T-cell (primary cell): ENCODE measurements around the gene CPNE5. TPM values are rescaled to one million over a fixed set of nuclear protein-coding genes. Genes with fewer than 3 reads are reported as not detected.

Experiments
- ATAC-seq, 4 experiments: fragments of 200-7000 bp in 3 of 4; fragments of 150-1000 bp in 1 of 4; cut with Tn5 transposase; replicated peaks in 1 of 4; 1 replicate in 3 of 4; 2 replicates in 1 of 4; pipeline ENCODE4 v1.10.0; 2021; ENCODE audit warnings: moderate library complexity in 3 of 4, mild to moderate bottlenecking in 2 of 4, moderate number of reproducible peaks in 1 of 4
- CTCF ChIA-PET, 2 donors: fragments of 300-600 bp; sonication (Branson Sonifier 250); formaldehyde crosslinking; loops; one replicate each; lab custom pipeline; 2022; ENCODE audit warnings: antibody characterized with exemption in 2 of 2; lab: Charles Lee
- POLR2A ChIA-PET, 2 donors: fragments of 300-600 bp; sonication (Branson Sonifier 250); formaldehyde crosslinking; loops; one replicate each; lab custom pipeline; 2022; ENCODE audit warnings: antibody characterized with exemption in 2 of 2; lab: Charles Lee
- DNase-seq, 35 experiments: peaks; one replicate each; pipeline versions ENCODE4 v3.0.0 to v3.0.0-alpha.2; 2013 to 2023
- H3K27ac ChIP-seq: one replicate; pipeline ENCODE4 v1.5.1; 2013; ENCODE audit warnings: low read length
- H3K27me3 ChIP-seq, 2 experiments: replicated peaks in 1 of 2; 1 replicate in 1 of 2; 2 replicates in 1 of 2; pipeline versions ENCODE4 v1.6.1 to v1.7.0; 2013; ENCODE audit warnings: low read length in 1 of 2, mixed read lengths in 1 of 2; ENCODE audit not compliant: control insufficient read depth in 2 of 2, insufficient read depth in 2 of 2; ENCODE audit errors: extremely low read depth in 1 of 2
- H3K36me3 ChIP-seq, 2 donors: 1 replicate in 1 of 2; 2 replicates in 1 of 2; pipeline versions ENCODE4 v1.6.1 to v1.7.0; 2013; ENCODE audit warnings: low read length in 1 of 2; ENCODE audit not compliant: control insufficient read depth in 2 of 2, insufficient read depth in 1 of 2; ENCODE audit errors: extremely low read depth in 1 of 2
- H3K4me1 ChIP-seq, 2 experiments: 1 replicate in 1 of 2; 2 replicates in 1 of 2; pipeline versions ENCODE4 v1.6.1 to v1.7.0; 2013; ENCODE audit warnings: low read length in 2 of 2, mixed read lengths in 1 of 2; ENCODE audit not compliant: insufficient read depth in 2 of 2, control insufficient read depth in 1 of 2; ENCODE audit errors: extremely low read depth in 1 of 2
- H3K4me3 ChIP-seq, 2 donors: 1 replicate in 1 of 2; 2 replicates in 1 of 2; pipeline versions ENCODE4 v1.5.1 to v1.7.0; 2013; ENCODE audit warnings: mild to moderate bottlenecking in 2 of 2, low read length in 1 of 2, moderate library complexity in 1 of 2; ENCODE audit not compliant: control insufficient read depth in 1 of 2; ENCODE audit errors: extremely low read depth in 1 of 2
- H3K9me3 ChIP-seq: 2 replicates; pipeline ENCODE4 v1.7.0; 2013
- H3K27ac Mint-ChIP-seq, 2 donors: one replicate each; pipeline ENCODE4 v1.8.0; 2020 to 2021; ENCODE audit warnings: mild to moderate bottlenecking in 2 of 2, mixed read lengths in 2 of 2
- H3K27me3 Mint-ChIP-seq, 2 donors: one replicate each; pipeline ENCODE4 v1.8.0; 2021 to 2022; ENCODE audit warnings: mixed read lengths in 2 of 2
- H3K36me3 Mint-ChIP-seq: one replicate; pipeline ENCODE4 v1.8.0; 2021; ENCODE audit warnings: mixed read lengths
- H3K4me1 Mint-ChIP-seq, 3 donors: one replicate each; pipeline ENCODE4 v1.8.0; 2020 to 2022; ENCODE audit warnings: mixed read lengths in 3 of 3, mild to moderate bottlenecking in 1 of 3
- H3K4me3 Mint-ChIP-seq, 3 donors: one replicate each; pipeline ENCODE4 v1.8.0; 2020 to 2022; ENCODE audit warnings: mild to moderate bottlenecking in 3 of 3, mixed read lengths in 3 of 3, moderate library complexity in 3 of 3
- H3K9me3 Mint-ChIP-seq, 3 donors: one replicate each; pipeline ENCODE4 v1.8.0; 2020 to 2022; ENCODE audit warnings: mixed read lengths in 3 of 3
- WGBS: methylation state at CpG from one replicate; pipeline ENCODE4 v1.1.5; 2013; ENCODE audit warnings: missing lambda C conversion rate; ENCODE audit not compliant: insufficient coverage; 5-methylcytosine and 5-hydroxymethylcytosine counted together
- total RNA-seq, 35 experiments: library from RNA in 6 of 35; stranded (reverse) in 6 of 35; fragments of 120-200 nt in 1 of 35; gene quantifications; one replicate each; pipeline versions ENCODE4 v1.2.1 to v1.2.4 and lab custom pipeline; 2013 to 2026

Gene CPNE5
- total RNA-seq, 5 donors from 2014 or later (not counting 1 experiment from before 2014, with no cell fraction given), result 0.73 to 1.8 (median 1.1) TPM

DNA sequence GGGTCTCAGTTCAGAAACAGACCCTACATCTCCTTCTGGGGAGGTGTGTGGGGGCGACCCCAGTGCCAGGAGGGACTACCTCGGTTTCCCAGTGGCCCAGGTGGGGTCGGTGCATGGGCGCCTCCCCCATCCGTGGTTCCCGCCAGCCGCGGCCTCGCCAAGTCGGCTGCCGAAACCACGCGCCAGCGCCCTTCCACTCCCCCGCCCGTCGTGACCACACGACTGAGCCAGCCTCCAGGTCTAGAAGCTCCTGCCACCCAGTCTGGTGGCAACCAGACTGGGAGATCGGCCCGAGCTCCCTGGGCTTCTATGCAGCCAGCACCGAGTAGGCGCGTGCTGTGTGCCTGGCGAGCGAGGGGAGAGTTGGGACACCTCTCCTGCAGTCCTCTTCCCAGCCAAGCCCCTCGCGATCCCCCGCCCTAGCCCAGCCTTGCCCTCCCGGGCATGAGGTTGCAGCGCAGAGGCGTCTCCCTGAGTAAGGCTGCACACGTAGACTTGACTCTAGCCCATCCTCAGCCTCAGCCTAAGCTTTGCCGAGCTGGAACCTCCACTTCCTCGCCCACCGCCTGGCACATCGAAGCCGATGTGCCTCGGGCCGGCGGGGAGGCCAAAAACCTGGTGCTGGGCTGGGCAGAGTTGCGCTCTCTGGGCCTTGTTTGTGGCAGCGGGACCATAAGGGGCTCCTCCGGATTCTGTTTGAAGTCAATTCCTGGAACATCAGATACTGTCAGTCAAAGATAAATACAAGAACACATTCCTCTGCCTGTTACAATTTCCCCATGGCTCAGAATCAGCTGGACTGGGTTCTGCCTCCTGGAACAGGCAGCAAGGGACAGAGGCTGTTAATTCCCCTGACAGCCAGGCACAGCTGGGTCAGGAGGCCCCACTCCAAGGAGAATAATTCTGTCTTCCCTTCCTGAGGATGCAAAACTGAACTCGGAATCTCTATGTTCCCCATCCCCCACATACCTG, 1.5 kb upstream of the CPNE5 start:
- Histone ChIP-seq H3K9me3 (no peaks in the 10 kb centered on the region), H3K36me3 (no peaks in the 10 kb centered on the region), H3K27me3 (peaks cover 0 to 36% of the 10 kb centered on the region in 2 experiments), H3K4me3 (peak overlapping the region; percentile 41 to 67), H3K4me1 (peaks cover 0 to 18% of the 10 kb centered on the region in 2 experiments), H3K27ac (no peak overlapping the region)
- ChIA-PET POLR2A (no interaction called here), CTCF (interaction anchor here in 1 of 2 donors (0.6 kb wide), 1 partner anchor 175 kb away, joined by 3 read pairs; no protein-coding TSS in a partner anchor)
- Mint-ChIP-seq H3K27ac (no peak overlapping the region), H3K4me3 (peak overlapping the region; percentile 73 to 74 (median 73)), H3K9me3 (no peaks in the 10 kb centered on the region), H3K36me3 (no peaks in the 10 kb centered on the region), H3K27me3 (peaks cover 18 to 31% of the 10 kb centered on the region in 2 donors), H3K4me1 (peaks cover 7 to 14% (median 13%) of the 10 kb centered on the region in 3 donors)
- peak in 21 of 35 experiments; percentile 6 to 49 (median 23) for DNase-seq
- ATAC-seq, result peak; percentile 43 to 64 (median 60)
- WGBS, result 30% methylated on average over 41 of the region's 44 CpGs

GRCh38 chr6:36839749-36840431, 646 bp upstream of the CPNE5 start:
- Mint-ChIP-seq H3K4me3 (peak overlapping the region; percentile 73 to 74 (median 73)), H3K27ac (no peak overlapping the region), H3K27me3 (peaks cover 18 to 31% of the 10 kb centered on the region in 2 donors), H3K4me1 (peaks cover 7 to 14% (median 13%) of the 10 kb centered on the region in 3 donors), H3K9me3 (no peaks in the 10 kb centered on the region), H3K36me3 (no peaks in the 10 kb centered on the region)
- ChIA-PET CTCF (no interaction called here), POLR2A (no interaction called here)
- H3K4me3 ChIP-seq, result peak overlapping the region; percentile 41 to 67
- H3K9me3 ChIP-seq, result no peaks in the 10 kb centered on the region
- no peaks in the 10 kb centered on the region for H3K36me3 ChIP-seq
- H3K27ac ChIP-seq, result no peak overlapping the region
- peak; percentile 64 to 80 (median 68) for ATAC-seq
- under 1% methylated on average over 47 of the region's 70 CpGs for WGBS
- peaks cover 0 to 18% of the 10 kb centered on the region in 2 experiments for H3K4me1 ChIP-seq
- H3K27me3 ChIP-seq, result peaks cover 0 to 36% of the 10 kb centered on the region in 2 experiments
- DNase-seq, result peak in 28 of 35 experiments; percentile 3 to 60 (median 28)

- Mint-ChIP-seq H3K4me3 (peak overlapping the region in 2 of 3 donors; percentile 6 to 26), H3K4me1 (peaks cover 7 to 14% (median 13%) of the 10 kb centered on the region in 3 donors), H3K9me3 (no peaks in the 10 kb centered on the region), H3K27ac (no peak overlapping the region), H3K27me3 (peaks cover 18 to 31% of the 10 kb centered on the region in 2 donors), H3K36me3 (no peaks in the 10 kb centered on the region)
- ATAC-seq (no peak), DNase-seq (no peak)
- peaks cover 0 to 18% of the 10 kb centered on the region in 2 experiments for H3K4me1 ChIP-seq
- no peak overlapping the region for H3K27ac ChIP-seq
- peaks cover 0 to 36% of the 10 kb centered on the region in 2 experiments for H3K27me3 ChIP-seq
- ChIA-PET CTCF (no interaction called here), POLR2A (interaction anchor here in 1 of 2 donors (0.6 kb wide), 1 partner anchor 527 kb away, joined by 3 read pairs; no protein-coding TSS in a partner anchor)
- no peak overlapping the region for H3K4me3 ChIP-seq
- WGBS, result 97% methylated on average over 4 of the region's 6 CpGs
- no peaks in the 10 kb centered on the region for H3K9me3 ChIP-seq
- no peaks in the 10 kb centered on the region for H3K36me3 ChIP-seq
These were observed 1.6 kb downstream of the CPNE5 start for GRCh38 chr6:36837686-36838085.

DNA sequence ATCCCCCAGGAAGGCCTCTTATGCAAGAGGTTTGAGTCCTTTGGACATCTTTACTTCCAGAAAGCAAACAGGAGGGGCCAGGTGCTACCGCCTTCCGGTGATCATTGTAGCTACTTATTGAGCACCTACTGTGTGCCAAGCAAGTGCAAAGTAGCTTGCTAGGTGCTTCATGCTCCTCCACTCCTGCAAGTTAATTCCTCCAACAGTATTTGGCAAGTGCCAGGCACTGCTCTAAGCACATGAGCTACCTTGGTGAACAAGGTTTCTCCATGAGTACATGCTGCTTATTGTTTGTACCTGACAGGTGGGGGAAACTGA, 2.3 kb downstream of the CPNE5 start:
- H3K4me1 ChIP-seq, result peaks cover 0 to 18% of the 10 kb centered on the region in 2 experiments
- no peak overlapping the region for H3K27ac ChIP-seq
- no peaks in the 10 kb centered on the region for H3K36me3 ChIP-seq
- WGBS, result 100% methylated on average over 2 of the region's 2 CpGs
- Mint-ChIP-seq H3K4me3 (no peak overlapping the region), H3K36me3 (no peaks in the 10 kb centered on the region), H3K9me3 (no peaks in the 10 kb centered on the region), H3K4me1 (peaks cover 7 to 14% (median 13%) of the 10 kb centered on the region in 3 donors), H3K27ac (no peak overlapping the region), H3K27me3 (peaks cover 18 to 31% of the 10 kb centered on the region in 2 donors)
- POLR2A ChIA-PET, result no interaction called here
- no peak for ATAC-seq
- CTCF ChIA-PET, result interaction anchor here in 1 of 2 donors (0.6 kb wide), 1 partner anchor 9 kb away, joined by 6 read pairs; no protein-coding TSS in a partner anchor
- H3K27me3 ChIP-seq, result peaks cover 0 to 36% of the 10 kb centered on the region in 2 experiments
- DNase-seq, result no peak
- H3K9me3 ChIP-seq, result no peaks in the 10 kb centered on the region
- no peak overlapping the region for H3K4me3 ChIP-seq

DNA sequence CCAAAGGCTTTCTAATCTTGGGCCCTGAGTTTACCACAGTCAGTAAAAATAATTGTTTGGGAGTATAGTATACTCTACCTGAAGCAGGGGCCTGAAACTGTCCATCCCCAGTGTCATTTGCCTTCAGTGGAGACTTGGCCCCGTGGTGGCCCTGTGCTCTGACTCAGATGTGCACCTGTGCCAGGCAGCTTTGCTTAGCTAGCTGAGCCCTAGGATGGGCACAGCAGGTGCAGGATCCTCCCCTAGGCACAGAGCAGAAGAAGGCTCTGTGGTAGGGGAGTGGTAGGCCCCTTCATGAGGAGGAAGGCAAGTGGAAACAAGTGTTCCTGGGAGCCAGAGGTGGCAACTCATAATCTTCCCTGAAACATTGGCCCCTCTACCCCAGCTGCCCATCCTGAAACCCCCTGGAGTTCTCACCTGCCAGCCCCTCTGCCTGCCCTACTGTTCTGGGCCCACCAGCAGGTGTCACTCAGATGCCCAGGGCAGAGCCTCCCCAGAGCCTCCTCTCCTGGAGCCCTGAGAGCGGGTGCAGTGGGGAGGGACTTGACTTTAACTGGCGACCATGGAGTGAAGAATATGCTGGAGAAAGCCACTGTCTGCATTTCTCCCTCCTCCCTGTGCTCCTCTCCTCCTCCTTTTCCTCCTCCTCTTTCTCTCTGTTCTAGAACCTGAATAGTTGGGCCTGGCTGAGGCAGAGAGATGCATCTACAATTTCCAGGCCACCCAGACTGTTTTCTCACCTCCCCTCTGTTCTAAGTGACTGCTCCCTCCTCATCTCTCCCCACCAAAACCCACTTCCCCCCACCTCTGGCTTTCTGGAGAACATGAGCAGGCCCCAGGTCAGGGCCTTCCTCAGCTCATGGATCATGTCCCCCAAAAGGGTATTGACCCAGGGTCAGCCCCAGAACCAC, 2.9 kb downstream of the CPNE5 start:
- Mint-ChIP-seq H3K4me1 (peaks cover 7 to 14% (median 13%) of the 10 kb centered on the region in 3 donors), H3K27ac (no peak overlapping the region), H3K36me3 (no peaks in the 10 kb centered on the region), H3K4me3 (no peak overlapping the region), H3K27me3 (peaks cover 18 to 31% of the 10 kb centered on the region in 2 donors), H3K9me3 (no peaks in the 10 kb centered on the region)
- 55% methylated on average over 1 of the region's 3 CpGs for WGBS
- Histone ChIP-seq H3K36me3 (no peaks in the 10 kb centered on the region), H3K9me3 (no peaks in the 10 kb centered on the region), H3K4me3 (no peak overlapping the region), H3K27ac (no peak overlapping the region), H3K27me3 (peaks cover 0 to 36% of the 10 kb centered on the region in 2 experiments), H3K4me1 (peaks cover 0 to 18% of the 10 kb centered on the region in 2 experiments)
- CTCF ChIA-PET, result interaction anchor here in 1 of 2 donors (0.6 kb wide), 1 partner anchor 8 kb away, joined by 6 read pairs; no protein-coding TSS in a partner anchor
- ATAC-seq (no peak), DNase-seq (no peak)
- POLR2A ChIA-PET, result no interaction called here
